Sigmoid colon (tissue), 7 donors: ENCODE data around the gene UBE2D3. TPM values are rescaled to one million over a fixed set of nuclear protein-coding genes. Genes with fewer than 3 reads are reported as not detected.

Experiments
- DNase-seq: peaks from one replicate; pipeline ENCODE4 v3.0.0-alpha.2; 2019
- H3K27ac ChIP-seq, 4 donors: fragments of 200-600 bp; sonication (generic); one replicate each; pipeline ENCODE4 v1.5.1; 2016 to 2019; ENCODE audit warnings: mild to moderate bottlenecking in 1 of 4
- H3K27me3 ChIP-seq, 3 donors: fragments of 200-600 bp; sonication (generic); one replicate each; pipeline ENCODE4 v1.5.1; 2019; ENCODE audit warnings: mild to moderate bottlenecking in 1 of 3
- H3K36me3 ChIP-seq, 4 donors: fragments of 200-600 bp; sonication (generic); one replicate each; pipeline ENCODE4 v1.5.1; 2016 to 2019
- H3K4me1 ChIP-seq, 4 donors: fragments of 200-600 bp; sonication (generic); one replicate each; pipeline ENCODE4 v1.5.1; 2017 to 2019
- H3K4me3 ChIP-seq, 4 donors: fragments of 200-600 bp; sonication (generic); one replicate each; pipeline ENCODE4 v1.5.1; 2017 to 2019; ENCODE audit warnings: mild to moderate bottlenecking in 2 of 4, moderate library complexity in 1 of 4
- H3K9me3 ChIP-seq, 4 donors: fragments of 200-600 bp in 3 of 4; sonication (generic) in 3 of 4; one replicate each; pipeline versions ENCODE4 v1.5.1 to v1.6.1; 2013 to 2019
- EP300 ChIP-seq, 4 donors: sonication (generic); formaldehyde crosslinking; IDR thresholded peaks; one replicate each; pipeline ENCODE4 v1.6.1; 2017; ENCODE audit warnings: antibody characterized with exemption in 4 of 4
- POLR2A ChIP-seq, 2 donors: fragments of 450-650 bp; IDR thresholded peaks; one replicate each; pipeline ENCODE4 v1.6.1; 2016; ENCODE audit warnings: antibody characterized with exemption in 2 of 2, mild to moderate bottlenecking in 2 of 2, moderate library complexity in 2 of 2
- POLR2AphosphoS5 ChIP-seq, 4 donors: sonication (generic); formaldehyde crosslinking; IDR thresholded peaks; one replicate each; pipeline ENCODE4 v1.6.1; 2017; ENCODE audit warnings: antibody characterized with exemption in 4 of 4
- WGBS, 2 donors: extraction: QIAGEN DNeasy Blood & Tissue Kit; methylation state at CpG; one replicate each; pipeline ENCODE4 v1.1.7; 2013; 5-methylcytosine and 5-hydroxymethylcytosine counted together
- intact Hi-C: fragments of 100-400 bp; cut with DNase I; formaldehyde crosslinking; loops from one replicate; pipeline ENCODE4 v1.15.1; 2023
- polyA plus RNA-seq, 3 donors: library from polyadenylated mRNA; stranded (reverse); fragments of 200-250 nt; gene quantifications; one replicate each; pipeline ENCODE4 v1.2.3, GENCODE V29; 2013
- small RNA-seq, 3 donors: library from RNA; depleted of rRNA; stranded (forward); fragments of <200 nt; gene quantifications; one replicate each; pipeline ENCODE3, GENCODE V24; 2016
- total RNA-seq, 4 donors: library from RNA; depleted of rRNA; stranded (reverse); fragments of >200 nt; gene quantifications; one replicate each; pipeline ENCODE4 v1.1.0, GENCODE V29; 2016
- TF ChIP-seq, protein P1 (sequence below), 4 experiments: fragments of 450-650 bp in 3 of 4; fragments of 200-600 bp in 1 of 4; IDR thresholded peaks; one replicate each; pipeline ENCODE4 v1.5.1; 2016 to 2019; ENCODE audit warnings: antibody characterized with exemption in 4 of 4, mild to moderate bottlenecking in 3 of 4, moderate library complexity in 2 of 4
- donor health status: healthy with polysubstance abuse.
- donor health status: Bipolar disorder and iron deficiency.
- donor health status: healthy.

UBE2D3 gene
- total and polyA plus RNA-seq, 7 donors, result 206 to 404 (median 313) TPM

DNA sequence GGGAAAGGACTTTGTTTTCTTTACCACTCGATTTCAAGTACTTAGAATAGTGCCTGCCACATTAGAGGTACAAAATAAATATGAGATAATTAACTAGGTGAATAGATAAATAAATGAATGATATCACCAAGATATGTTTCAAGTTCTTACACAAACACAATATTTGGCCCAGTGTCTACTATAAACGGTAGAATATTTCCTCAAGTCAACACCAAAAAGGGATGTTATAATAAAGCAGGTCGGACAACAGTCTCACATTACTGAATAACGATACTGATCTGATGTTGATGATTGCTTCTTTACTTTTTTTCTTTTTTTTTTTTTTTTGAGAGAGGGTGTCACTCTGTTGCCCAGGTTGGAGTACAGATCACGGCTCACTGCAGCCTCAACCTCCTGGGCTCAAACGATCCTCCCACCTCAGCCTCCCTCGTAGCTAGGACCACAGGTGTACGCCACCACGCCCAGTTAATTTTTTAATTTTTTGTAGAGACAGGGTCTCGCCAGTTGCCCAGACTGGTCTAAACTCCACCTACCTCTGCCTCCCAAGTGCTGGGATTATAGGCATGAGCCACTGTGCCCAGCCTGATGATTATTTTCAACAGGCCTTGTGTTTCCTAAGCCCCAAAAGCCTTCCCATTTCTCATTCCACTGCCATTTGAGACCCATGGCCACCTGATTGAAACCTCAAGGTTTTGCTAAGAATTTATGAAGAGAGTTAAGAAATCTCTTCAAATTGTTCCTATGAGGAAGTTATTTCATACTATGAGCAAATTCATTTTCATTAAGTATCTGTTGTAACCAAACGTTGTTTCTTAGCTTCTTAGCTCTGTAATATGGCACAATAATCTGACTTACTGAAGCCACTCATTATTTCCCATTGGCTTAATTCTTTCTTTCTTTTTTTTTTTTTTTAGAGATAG lies 68.8 kb downstream of the UBE2D3 start:
- 90 to 93% methylated on average over 11 of the region's 11 CpGs for WGBS, 2 donors
- intact Hi-C loops, result no loop called here

DNA sequence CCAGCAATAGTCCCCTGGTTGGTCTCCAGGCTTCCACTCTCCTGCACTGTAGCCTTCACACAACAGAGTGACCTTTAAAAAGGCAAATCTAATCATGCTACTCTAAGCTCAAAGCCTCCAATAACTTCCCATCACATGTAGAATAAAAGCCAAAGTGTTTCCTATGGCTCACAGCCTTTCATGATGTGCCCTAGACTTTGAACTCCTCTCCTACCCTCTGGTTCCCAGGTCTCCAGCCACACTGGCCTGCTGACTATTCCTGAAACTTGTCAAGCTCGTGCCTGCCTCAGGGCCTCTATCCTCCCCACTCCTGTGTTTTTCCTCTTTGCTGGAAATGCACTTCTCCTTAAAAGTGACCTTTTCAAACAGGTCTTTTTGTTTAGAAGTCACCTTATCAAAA lies 69.7 kb downstream of the UBE2D3 start:
- no peaks in the 10 kb centered on the region for H3K36me3 ChIP-seq
- H3K27ac ChIP-seq, result no peak overlapping the region
- peaks cover 0 to 17% (median 10%) of the 10 kb centered on the region in 4 donors for H3K4me1 ChIP-seq
- 40 to 54% methylated on average over 1 of the region's 1 CpG for WGBS, 2 donors
- intact Hi-C loops, result no loop called here
- H3K9me3 ChIP-seq, result no peaks in the 10 kb centered on the region
- TF ChIP-seq POLR2A (IDR thresholded peaks at IDR 0.05) (no peak), EP300 (IDR thresholded peaks at IDR 0.05) (no peak), POLR2AphosphoS5 (IDR thresholded peaks at IDR 0.05) (no peak)
- TF ChIP-seq, protein P1, sequence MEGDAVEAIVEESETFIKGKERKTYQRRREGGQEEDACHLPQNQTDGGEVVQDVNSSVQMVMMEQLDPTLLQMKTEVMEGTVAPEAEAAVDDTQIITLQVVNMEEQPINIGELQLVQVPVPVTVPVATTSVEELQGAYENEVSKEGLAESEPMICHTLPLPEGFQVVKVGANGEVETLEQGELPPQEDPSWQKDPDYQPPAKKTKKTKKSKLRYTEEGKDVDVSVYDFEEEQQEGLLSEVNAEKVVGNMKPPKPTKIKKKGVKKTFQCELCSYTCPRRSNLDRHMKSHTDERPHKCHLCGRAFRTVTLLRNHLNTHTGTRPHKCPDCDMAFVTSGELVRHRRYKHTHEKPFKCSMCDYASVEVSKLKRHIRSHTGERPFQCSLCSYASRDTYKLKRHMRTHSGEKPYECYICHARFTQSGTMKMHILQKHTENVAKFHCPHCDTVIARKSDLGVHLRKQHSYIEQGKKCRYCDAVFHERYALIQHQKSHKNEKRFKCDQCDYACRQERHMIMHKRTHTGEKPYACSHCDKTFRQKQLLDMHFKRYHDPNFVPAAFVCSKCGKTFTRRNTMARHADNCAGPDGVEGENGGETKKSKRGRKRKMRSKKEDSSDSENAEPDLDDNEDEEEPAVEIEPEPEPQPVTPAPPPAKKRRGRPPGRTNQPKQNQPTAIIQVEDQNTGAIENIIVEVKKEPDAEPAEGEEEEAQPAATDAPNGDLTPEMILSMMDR (IDR thresholded peaks at IDR 0.05), result no peak
- no peak for DNase-seq
- no peak overlapping the region for H3K4me3 ChIP-seq
- H3K27me3 ChIP-seq, result no peaks in the 10 kb centered on the region

More for the DNA sequence above, 68.8 kb downstream of the UBE2D3 start:
- Histone ChIP-seq H3K27me3 (no peaks in the 10 kb centered on the region), H3K4me3 (no peak overlapping the region), H3K36me3 (no peaks in the 10 kb centered on the region), H3K27ac (no peak overlapping the region), H3K9me3 (no peaks in the 10 kb centered on the region), H3K4me1 (peaks cover 0 to 17% (median 10%) of the 10 kb centered on the region in 4 donors)
- no peak for DNase-seq
- no peak for TF ChIP-seq EP300 (IDR thresholded peaks at IDR 0.05)
- TF ChIP-seq POLR2AphosphoS5 (IDR thresholded peaks at IDR 0.05), result no peak
- no peak for TF ChIP-seq POLR2A (IDR thresholded peaks at IDR 0.05)
- TF ChIP-seq, protein P1 (IDR thresholded peaks at IDR 0.05), result no peak

DNA sequence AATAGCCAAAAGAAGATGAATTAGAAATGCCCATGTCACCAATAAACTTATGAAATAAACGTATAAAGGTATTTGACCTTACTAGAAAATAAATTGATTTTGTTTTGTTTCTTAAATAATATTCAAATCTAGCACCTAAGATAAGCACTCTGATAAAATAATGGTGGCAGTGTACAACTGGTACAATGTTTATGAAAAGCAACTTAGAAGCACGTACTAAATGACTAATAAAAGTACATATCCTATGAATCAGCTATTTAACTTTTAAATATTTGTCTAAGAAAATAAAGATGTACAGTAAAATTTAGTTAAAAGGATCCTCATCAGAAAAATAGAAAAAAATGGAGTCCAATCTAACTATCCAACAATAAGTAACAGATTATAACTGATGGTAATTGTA lies 73.3 kb downstream of the UBE2D3 start:
- intact Hi-C loops, result no loop called here
- Histone ChIP-seq H3K4me3 (no peak overlapping the region), H3K27me3 (no peaks in the 10 kb centered on the region), H3K36me3 (no peaks in the 10 kb centered on the region), H3K4me1 (no peaks in the 10 kb centered on the region), H3K27ac (no peak overlapping the region), H3K9me3 (no peaks in the 10 kb centered on the region)
- no peak for DNase-seq
- WGBS, 2 donors, result 92 to 94% methylated on average over 2 of the region's 2 CpGs
- TF ChIP-seq POLR2AphosphoS5 (IDR thresholded peaks at IDR 0.05), result no peak
- TF ChIP-seq, protein P1 (IDR thresholded peaks at IDR 0.05), result no peak
- no peak for TF ChIP-seq EP300 (IDR thresholded peaks at IDR 0.05)
- TF ChIP-seq POLR2A (IDR thresholded peaks at IDR 0.05), result no peak

DNA sequence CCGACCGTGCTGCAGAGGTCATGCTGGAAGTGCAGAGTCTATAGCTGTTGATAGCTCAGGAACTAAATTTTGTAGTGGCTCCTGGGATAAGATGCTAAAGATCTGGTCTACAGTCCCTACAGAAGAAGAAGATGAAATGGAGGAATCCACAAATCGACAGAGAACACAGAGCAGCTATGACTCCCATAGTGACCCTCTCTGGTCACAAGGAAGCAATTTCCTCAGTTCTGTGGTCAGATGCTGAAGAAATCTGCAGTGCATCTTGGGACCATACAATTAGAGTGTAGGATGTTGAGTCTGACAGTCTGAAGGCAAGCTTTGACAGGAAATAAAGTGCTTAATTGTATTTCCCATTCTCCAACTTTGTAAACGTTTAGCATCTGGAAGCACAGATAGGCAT lies 75.4 kb downstream of the UBE2D3 start:
- Histone ChIP-seq H3K9me3 (no peaks in the 10 kb centered on the region), H3K36me3 (no peaks in the 10 kb centered on the region), H3K4me3 (no peak overlapping the region), H3K27me3 (no peaks in the 10 kb centered on the region), H3K27ac (no peak overlapping the region), H3K4me1 (no peaks in the 10 kb centered on the region)
- intact Hi-C loops, result no loop called here
- TF ChIP-seq POLR2A (IDR thresholded peaks at IDR 0.05) (no peak), POLR2AphosphoS5 (IDR thresholded peaks at IDR 0.05) (no peak), EP300 (IDR thresholded peaks at IDR 0.05) (no peak)
- TF ChIP-seq, protein P1 (IDR thresholded peaks at IDR 0.05), result no peak
- no peak for DNase-seq
- WGBS, 2 donors, result 83 to 88% methylated on average over 4 of the region's 4 CpGs

Small RNAs within 50 kb of the gene (small RNA-seq; reads per million reads assigned to genes)
- 0 reads per million in 3 donors for gene RNU7-151P

Other genes with a start within 250 kb of the UBE2D3 start
- 10 to 100 TPM; 25.3 to 47.4 (median 44.8) TPM for gene MANBA, start 66.6 kb downstream of the UBE2D3 start, total RNA-seq
- 10 to 100 TPM in 1 of 3 donors, 1 to 10 TPM in 2; 8.4 to 13.7 (median 8.6) TPM for gene MANBA, start 66.6 kb downstream of the UBE2D3 start, polyA plus RNA-seq
- 10 to 100 TPM in 3 of 4 donors, 1 to 10 TPM in 1; 6.5 to 16.5 (median 12.7) TPM for gene CISD2, start 41.4 kb upstream of the UBE2D3 start, total RNA-seq
- 10 to 100 TPM; 27.6 to 31.7 (median 27.8) TPM for gene CISD2, start 41.4 kb upstream of the UBE2D3 start, polyA plus RNA-seq
- 1 to 10 TPM in 2 of 4 donors, under 1 TPM in 1, not detected in 1; 0.82 to 3.9 (median 1.2) TPM for gene SLC9B1, start 192.2 kb upstream of the UBE2D3 start, total RNA-seq
- under 1 TPM in 1 of 3 donors, not detected in 2; 0.50 TPM for gene SLC9B1, start 192.2 kb upstream of the UBE2D3 start, polyA plus RNA-seq
- 10 to 100 TPM; 10.3 to 40.9 (median 17.1) TPM for gene SLC9B2, start 249.2 kb upstream of the UBE2D3 start, total RNA-seq
- 1 to 10 TPM; 1.4 to 5.4 (median 5.0) TPM for gene SLC9B2, start 249.2 kb upstream of the UBE2D3 start, polyA plus RNA-seq